Measurements from ENCODE around the gene GALNT10. TPM values are rescaled to one million over a fixed set of nuclear protein-coding genes. Genes with fewer than 3 reads are reported as not detected.

Gene GALNT10
- polyA plus RNA-seq, 2 of the 4 experiments (the other 2 are of a cell fraction) = 110 to 156 TPM

DNA sequence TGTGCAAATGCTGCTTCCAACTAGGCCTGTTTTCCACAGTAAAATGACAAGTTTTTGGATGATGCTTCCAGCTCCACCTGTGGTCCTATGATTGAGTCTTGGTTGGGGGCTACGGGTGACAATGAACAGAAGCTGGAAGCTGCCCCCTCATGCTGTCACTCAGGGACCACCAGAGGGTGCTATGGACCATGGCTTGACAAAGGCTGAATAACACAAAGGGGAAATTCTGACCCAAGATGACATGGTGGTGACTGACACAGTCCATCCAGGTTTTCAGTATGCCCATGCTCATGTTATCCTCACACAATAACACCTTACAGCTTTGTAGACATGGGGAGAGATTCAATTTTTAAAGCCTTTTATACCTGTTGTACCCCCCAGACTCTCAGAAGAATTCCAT lies 231.3 kb downstream of the GALNT10 start:
- ChIA-PET CTCF (interaction anchor here (0.7 to 2.7 kb wide), 14 partner anchors 8 to 447 kb away, joined by 3 to 15 read pairs (median 4); no protein-coding TSS in a partner anchor), POLR2A (no interaction called here)
- no peak overlapping the region for H3K4me2 ChIP-seq
- H3K4me1 ChIP-seq = no peaks in the 10 kb centered on the region
- no peak for FAIRE-seq
- no peak overlapping the region for H3K27ac ChIP-seq
- no peak for TF ChIP-seq TP53 (CRISPR knock-in tag; IDR thresholded peaks at IDR 0.05)
- TF ChIP-seq, protein P1, sequence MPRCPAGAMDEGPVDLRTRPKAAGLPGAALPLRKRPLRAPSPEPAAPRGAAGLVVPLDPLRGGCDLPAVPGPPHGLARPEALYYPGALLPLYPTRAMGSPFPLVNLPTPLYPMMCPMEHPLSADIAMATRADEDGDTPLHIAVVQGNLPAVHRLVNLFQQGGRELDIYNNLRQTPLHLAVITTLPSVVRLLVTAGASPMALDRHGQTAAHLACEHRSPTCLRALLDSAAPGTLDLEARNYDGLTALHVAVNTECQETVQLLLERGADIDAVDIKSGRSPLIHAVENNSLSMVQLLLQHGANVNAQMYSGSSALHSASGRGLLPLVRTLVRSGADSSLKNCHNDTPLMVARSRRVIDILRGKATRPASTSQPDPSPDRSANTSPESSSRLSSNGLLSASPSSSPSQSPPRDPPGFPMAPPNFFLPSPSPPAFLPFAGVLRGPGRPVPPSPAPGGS (IDR thresholded peaks at IDR 0.05) = no peak
- TF ChIP-seq RFX5 (IDR thresholded peaks at IDR 0.05) = no peak
- TF ChIP-seq MYC (IDR thresholded peaks at IDR 0.05; ENCODE audit: borderline replicate concordance, low read length) = no peak
- no peak for TF ChIP-seq ZSCAN20 (CRISPR knock-in tag; IDR thresholded peaks at IDR 0.05)
- TF ChIP-seq POLR2AphosphoS2 (conservative IDR thresholded peaks at IDR 0.05; ENCODE audit: low read length) = peak; percentile 56
- TF ChIP-seq, protein P2, sequence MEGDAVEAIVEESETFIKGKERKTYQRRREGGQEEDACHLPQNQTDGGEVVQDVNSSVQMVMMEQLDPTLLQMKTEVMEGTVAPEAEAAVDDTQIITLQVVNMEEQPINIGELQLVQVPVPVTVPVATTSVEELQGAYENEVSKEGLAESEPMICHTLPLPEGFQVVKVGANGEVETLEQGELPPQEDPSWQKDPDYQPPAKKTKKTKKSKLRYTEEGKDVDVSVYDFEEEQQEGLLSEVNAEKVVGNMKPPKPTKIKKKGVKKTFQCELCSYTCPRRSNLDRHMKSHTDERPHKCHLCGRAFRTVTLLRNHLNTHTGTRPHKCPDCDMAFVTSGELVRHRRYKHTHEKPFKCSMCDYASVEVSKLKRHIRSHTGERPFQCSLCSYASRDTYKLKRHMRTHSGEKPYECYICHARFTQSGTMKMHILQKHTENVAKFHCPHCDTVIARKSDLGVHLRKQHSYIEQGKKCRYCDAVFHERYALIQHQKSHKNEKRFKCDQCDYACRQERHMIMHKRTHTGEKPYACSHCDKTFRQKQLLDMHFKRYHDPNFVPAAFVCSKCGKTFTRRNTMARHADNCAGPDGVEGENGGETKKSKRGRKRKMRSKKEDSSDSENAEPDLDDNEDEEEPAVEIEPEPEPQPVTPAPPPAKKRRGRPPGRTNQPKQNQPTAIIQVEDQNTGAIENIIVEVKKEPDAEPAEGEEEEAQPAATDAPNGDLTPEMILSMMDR (IDR thresholded peaks at IDR 0.05) = peak; percentile 51
- no peak for TF ChIP-seq KDM5A (IDR thresholded peaks at IDR 0.05)
- peak; percentile 48 to 54 for TF ChIP-seq RAD21 (conservative IDR thresholded peaks at IDR 0.05 in 1 of 2, IDR thresholded peaks at IDR 0.05 in 1 of 2)
- peak; percentile 32; the same call in 1 of the 3 replicates for TF ChIP-seq SMC3 (IDR thresholded peaks at IDR 0.05)
- no peak for TF ChIP-seq SREBF2 (IDR thresholded peaks at IDR 0.05)
- no peak for TF ChIP-seq CBX2 (IDR thresholded peaks at IDR 0.05; ENCODE audit: borderline replicate concordance, low read depth)
- no peak for TF ChIP-seq BHLHE40 (IDR thresholded peaks at IDR 0.05; ENCODE audit: low read depth, low read length)
- TF ChIP-seq HDAC2 (IDR thresholded peaks at IDR 0.05) = no peak
- no peak for TF ChIP-seq MAZ (IDR thresholded peaks at IDR 0.05; ENCODE audit: borderline replicate concordance, low read depth, low read length)
- no peaks in the 10 kb centered on the region for H3K9me3 ChIP-seq
- WGBS (ENCODE audit: missing lambda C conversion rate) = 56% methylated on average over 1 of the region's 1 CpG
- peak; percentile 66 to 80; a peak in 5 of 6 replicates for ATAC-seq
- no peak overlapping the region for H3K4me3 ChIP-seq
- DNase-seq (ENCODE audit: low read depth in 1 of 2, low spot score in 1 of 2) = peak in 1 of 2 experiments; percentile 37

DNA sequence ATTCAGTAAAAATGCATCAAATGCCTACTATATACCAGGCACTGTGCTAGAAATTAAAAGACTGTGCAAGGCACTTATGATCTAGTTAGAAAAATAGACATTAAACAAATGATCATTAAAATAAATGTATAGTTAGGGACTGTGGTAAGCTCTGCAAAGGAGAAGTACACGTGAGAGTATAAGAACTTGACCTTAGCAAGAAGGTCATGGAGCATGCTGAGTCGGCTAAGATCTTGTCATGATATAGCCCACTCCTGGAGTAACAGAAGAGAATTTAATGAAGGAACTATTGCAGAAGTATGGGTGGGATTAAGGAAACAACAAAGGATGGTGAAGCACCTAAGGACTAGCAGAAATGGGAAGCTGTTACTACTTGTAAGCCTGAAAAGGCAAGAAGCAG lies 231.8 kb downstream of the GALNT10 start:
- CTCF ChIA-PET = interaction anchor here (0.7 to 2.7 kb wide), 13 partner anchors 8 to 447 kb away, joined by 3 to 15 read pairs (median 5); no protein-coding TSS in a partner anchor
- FAIRE-seq = no peak
- 81% methylated on average over 2 of the region's 2 CpGs for WGBS (ENCODE audit: missing lambda C conversion rate)

DNA sequence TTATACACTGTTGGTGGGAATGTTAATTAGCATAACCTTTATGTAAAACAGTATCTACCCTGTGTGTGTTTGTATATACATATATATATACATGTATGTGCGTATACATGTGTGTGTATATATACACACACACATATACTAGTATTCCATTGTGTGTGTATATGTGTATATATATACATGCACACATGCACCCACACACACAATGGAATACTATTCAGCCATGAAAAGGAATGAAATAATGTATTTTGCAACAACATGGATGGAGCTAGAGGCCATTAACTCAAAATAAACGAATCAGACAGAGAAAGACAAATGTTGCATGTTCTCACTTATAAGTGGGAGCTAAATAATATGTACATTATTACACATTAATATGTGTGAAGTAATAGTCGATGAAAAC lies 237.7 kb downstream of the GALNT10 start:
- POLR2A ChIA-PET = no interaction called here
- FAIRE-seq (no peak), DNase-seq (ENCODE audit: low read depth in 1 of 2, low spot score in 1 of 2) (no peak), ATAC-seq (no peak)
- Histone ChIP-seq H3K9me3 (no peaks in the 10 kb centered on the region), H3K4me2 (no peak overlapping the region), H3K27ac (no peak overlapping the region), H3K4me3 (no peak overlapping the region), H3K4me1 (no peaks in the 10 kb centered on the region)
- CTCF ChIA-PET = no interaction called here
- WGBS (ENCODE audit: missing lambda C conversion rate) = 82% methylated on average over 3 of the region's 3 CpGs
- TF ChIP-seq RAD21 (conservative IDR thresholded peaks at IDR 0.05 in 1 of 2, IDR thresholded peaks at IDR 0.05 in 1 of 2) (no peak), SMC3 (IDR thresholded peaks at IDR 0.05) (no peak), RCOR1 (IDR thresholded peaks at IDR 0.05; ENCODE audit: low read depth, low read length) (no peak), CHD4 (IDR thresholded peaks at IDR 0.05; ENCODE audit: borderline replicate concordance) (no peak)

More for the DNA sequence above, 231.8 kb downstream of the GALNT10 start:
- Histone ChIP-seq H3K4me1 (no peaks in the 10 kb centered on the region), H3K9me3 (no peaks in the 10 kb centered on the region), H3K27ac (no peak overlapping the region), H3K4me3 (no peak overlapping the region), H3K4me2 (no peak overlapping the region)
- TF ChIP-seq EP300 (IDR thresholded peaks at IDR 0.05) = no peak
- no peak for TF ChIP-seq KDM5A (IDR thresholded peaks at IDR 0.05)
- TF ChIP-seq POLR2AphosphoS2 (conservative IDR thresholded peaks at IDR 0.05; ENCODE audit: low read length) = 0 out of 2 replicates have a peak, but pooled peaks have one; percentile 27
- no peak for TF ChIP-seq POLR2A (IDR thresholded peaks at IDR 0.05; ENCODE audit: low read length)
- peak; percentile 32 for TF ChIP-seq MAFK (IDR thresholded peaks at IDR 0.05; ENCODE audit: partially characterized antibody)
- DNase-seq (ENCODE audit: low read depth in 1 of 2, low spot score in 1 of 2) (no peak), ATAC-seq (no peak; a peak in 1 of 6 replicates)
- POLR2A ChIA-PET = no interaction called here
